Activated CD4-positive, CD25-positive, alpha-beta regulatory T cell (primary cell): ENCODE measurements around the gene CD22.

ENCODE experiments used
- DNase-seq, 4 experiments: peaks; one replicate each; lab custom pipeline; 2025; lab: John Stamatoyannopoulos, UW

Gene CD22

GRCh38 chr19:35295792-35296462 lies 33.1 kb upstream of the CD22 start:
- no peak for DNase-seq

- no peak for DNase-seq
These were observed 32.1 kb upstream of the CD22 start for GRCh38 chr19:35296644-35297514.

DNA sequence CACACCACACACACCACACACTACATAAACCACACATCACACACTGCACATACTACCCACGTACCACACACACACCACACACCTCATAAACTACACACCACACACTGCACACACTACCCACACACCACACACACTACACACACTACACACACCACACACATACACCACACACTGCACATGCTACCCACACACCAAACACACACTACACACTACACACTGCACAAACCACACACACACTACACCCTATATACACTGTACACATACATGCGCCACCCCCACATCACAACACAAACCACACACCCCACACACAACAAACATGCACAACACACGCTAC lies 31.5 kb upstream of the CD22 start:
- no peak for DNase-seq

DNA sequence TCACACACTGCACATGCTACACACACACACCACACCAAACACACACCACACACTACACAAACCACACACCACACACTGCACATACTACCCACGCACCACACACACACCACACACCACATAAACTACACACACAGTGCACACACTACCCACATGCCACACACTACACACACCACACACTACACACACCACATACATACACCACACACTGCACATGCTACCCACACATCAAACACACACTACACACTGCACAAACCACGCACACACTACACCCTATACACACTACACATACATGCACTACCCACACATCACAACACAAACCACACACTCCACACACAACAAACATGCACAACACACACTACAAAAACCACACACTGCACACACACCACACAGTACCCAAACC lies 31.1 kb upstream of the CD22 start:
- no peak for DNase-seq

DNA sequence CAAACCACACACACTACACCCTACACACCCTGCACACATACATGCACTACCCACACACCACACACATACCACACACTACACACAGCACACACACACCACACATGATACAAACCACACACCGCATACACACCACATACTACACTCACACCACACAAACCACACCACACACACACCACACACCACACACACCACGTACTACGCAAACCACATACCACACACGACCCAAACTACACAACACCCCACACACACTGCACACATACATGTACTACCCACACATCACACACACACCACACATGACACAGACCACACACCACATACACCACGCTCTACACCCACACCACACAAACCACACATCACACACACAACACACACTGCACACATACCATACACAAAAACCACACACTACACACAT lies 30.4 kb upstream of the CD22 start:
- DNase-seq = no peak

DNA sequence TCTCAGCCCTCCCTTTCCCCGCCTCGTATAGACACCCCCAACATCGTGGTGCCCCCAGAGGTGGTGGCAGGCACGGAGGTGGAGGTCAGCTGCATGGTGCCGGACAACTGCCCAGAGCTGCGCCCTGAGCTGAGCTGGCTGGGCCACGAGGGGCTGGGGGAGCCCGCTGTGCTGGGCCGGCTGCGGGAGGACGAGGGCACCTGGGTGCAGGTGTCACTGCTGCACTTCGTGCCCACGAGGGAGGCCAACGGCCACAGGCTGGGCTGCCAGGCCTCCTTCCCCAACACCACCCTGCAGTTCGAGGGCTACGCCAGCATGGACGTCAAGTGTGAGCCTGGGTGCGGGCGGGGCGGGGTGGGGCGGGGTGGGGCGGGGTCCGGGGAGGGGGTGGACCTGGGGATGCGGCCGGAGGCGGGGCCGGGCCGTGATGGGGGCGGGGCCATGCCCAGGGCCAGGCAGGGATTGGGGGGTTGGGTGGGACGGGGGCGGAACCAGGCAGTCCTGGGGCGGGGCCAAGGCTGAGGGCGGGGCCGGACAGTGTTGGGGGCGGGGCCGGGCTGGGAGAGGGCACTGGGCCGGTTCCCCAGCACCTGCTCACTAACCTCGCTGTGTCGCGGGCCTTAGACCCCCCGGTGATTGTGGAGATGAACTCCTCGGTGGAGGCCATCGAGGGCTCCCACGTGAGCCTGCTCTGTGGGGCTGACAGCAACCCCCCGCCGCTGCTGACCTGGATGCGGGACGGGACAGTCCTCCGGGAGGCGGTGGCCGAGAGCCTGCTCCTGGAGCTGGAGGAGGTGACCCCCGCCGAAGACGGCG lies 29.3 kb upstream of the CD22 start:
- no peak for DNase-seq

- no peak for DNase-seq
These were observed 28.7 kb upstream of the CD22 start for GRCh38 chr19:35300339-35300649.

- no peak for DNase-seq
These were observed 27.0 kb upstream of the CD22 start for GRCh38 chr19:35301961-35302360.

GRCh38 chr19:35302446-35302845 lies 26.5 kb upstream of the CD22 start:
- DNase-seq = no peak

GRCh38 chr19:35303357-35303915 lies 25.6 kb upstream of the CD22 start:
- no peak for DNase-seq

- DNase-seq = no peak
These were observed 25.0 kb upstream of the CD22 start for GRCh38 chr19:35304036-35304435.

DNA sequence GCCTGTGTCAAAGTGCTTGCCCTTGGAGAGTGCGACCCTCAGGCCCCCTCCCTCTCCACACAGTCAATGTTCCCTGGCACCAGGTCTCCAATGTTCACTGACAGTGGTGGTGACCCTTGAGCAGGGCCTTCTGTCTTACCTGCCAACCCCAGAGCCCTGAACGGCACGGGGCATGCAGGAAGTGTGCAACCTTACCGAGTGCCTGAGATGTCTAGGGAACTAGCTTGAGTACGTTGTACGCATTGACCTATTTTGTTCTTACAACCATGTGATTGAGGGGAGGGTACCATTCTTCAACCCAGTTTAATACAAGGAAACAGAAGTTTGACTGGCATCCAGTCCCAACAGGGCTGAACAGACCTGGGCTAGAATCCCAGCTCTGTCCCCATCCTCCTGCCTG lies 23.8 kb upstream of the CD22 start:
- no peak for DNase-seq

GRCh38 chr19:35306473-35307246 lies 22.3 kb upstream of the CD22 start:
- DNase-seq = no peak

DNA sequence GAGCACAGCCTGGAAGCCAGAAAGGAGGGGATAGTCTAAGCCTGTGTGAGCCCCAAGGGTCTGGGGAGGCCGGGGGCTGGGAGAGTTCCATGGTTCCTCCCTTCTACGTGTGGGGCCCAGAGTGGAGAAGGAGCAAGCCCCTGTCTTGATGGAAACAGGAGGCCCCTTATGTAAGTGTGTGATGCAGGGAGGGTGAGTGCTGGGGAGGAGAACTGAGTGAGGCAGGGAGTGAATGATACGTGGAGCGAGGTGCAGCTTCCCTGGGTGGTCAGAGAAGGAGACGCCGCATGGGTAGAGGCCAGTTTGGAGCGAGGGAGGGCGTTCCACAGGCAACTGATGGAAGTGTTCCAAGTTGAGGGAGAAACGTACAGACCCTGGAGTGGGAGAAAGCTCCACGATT lies 21.1 kb upstream of the CD22 start:
- DNase-seq = no peak

DNA sequence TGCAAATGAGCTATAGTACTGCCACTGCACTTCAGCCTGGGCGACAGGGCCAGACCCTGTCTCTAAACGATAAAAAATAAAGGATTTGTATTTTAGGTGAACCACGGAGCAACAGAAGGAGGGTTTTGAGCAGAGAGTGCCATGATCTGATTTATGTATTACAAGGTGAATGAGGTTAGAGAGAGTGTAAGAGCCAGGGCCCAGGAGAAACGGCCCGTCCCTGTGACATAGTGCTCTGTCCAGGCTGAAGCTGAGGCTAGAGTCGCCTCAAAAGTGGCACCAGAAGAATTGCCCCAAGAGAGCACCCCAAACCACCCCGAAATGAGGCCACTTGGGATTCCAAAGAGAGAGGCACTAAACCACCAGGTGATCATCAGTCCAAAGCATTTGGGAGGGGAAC lies 20.1 kb upstream of the CD22 start:
- no peak for DNase-seq

- no peak for DNase-seq
These were observed 19.3 kb upstream of the CD22 start for GRCh38 chr19:35309481-35310279.

- DNase-seq = no peak
These were observed 18.7 kb upstream of the CD22 start for GRCh38 chr19:35310331-35310730.

GRCh38 chr19:35310811-35311465 lies 18.0 kb upstream of the CD22 start:
- no peak for DNase-seq

GRCh38 chr19:35311901-35312665 lies 16.9 kb upstream of the CD22 start:
- no peak for DNase-seq

DNA sequence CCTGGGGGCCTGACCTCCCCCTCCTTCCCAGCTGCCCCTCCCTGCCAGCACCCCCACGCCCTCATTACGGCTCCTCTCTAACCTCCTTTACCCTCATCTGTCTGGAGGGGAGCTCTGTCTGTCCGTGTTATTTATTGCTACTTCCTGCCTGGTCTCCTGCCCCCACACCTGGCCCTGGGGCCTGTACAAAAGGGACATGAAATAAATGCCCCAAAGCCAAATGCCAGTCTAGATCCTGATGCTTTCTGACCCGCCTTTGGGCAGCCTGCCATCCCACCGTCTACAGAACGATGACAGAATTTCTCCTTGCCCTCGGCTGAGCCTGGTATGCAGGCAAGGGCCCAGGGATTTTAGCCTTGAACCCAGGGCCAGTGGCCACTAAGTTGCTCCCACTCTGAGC lies 15.4 kb upstream of the CD22 start:
- DNase-seq = no peak
